Activated CD4-positive, alpha-beta T cell treated with anti-CD3 and anti-CD28 coated beads, Interleukin-2, amount 10 ng/mL, durations not matched to agents 24 days and 14 days (primary cell): ENCODE results near the gene DAP. TPM values are rescaled to one million over a fixed set of nuclear protein-coding genes. Genes with fewer than 3 reads are reported as not detected.
"Not testable (repeated sequence)": the region's sequence is repeated elsewhere in the genome, so short reads cannot be mapped to it uniquely, and the experiment has no call there.

ENCODE experiments used
- DNase-seq: peaks from one replicate; pipeline ENCODE4 v3.0.0; 2022
- H3K27ac Mint-ChIP-seq: one replicate; pipeline ENCODE4 v1.8.0; 2022; ENCODE audit warnings: mild to moderate bottlenecking, mixed read lengths
- H3K27me3 Mint-ChIP-seq: one replicate; pipeline ENCODE4 v1.8.0; 2022; ENCODE audit warnings: mixed read lengths
- H3K36me3 Mint-ChIP-seq: one replicate; pipeline ENCODE4 v1.8.0; 2022; ENCODE audit warnings: low read depth, mild to moderate bottlenecking, mixed read lengths
- H3K4me1 Mint-ChIP-seq: one replicate; pipeline ENCODE4 v1.8.0; 2021; ENCODE audit warnings: mixed read lengths
- H3K4me3 Mint-ChIP-seq: one replicate; pipeline ENCODE4 v1.8.0; 2022; ENCODE audit warnings: mild to moderate bottlenecking, moderate library complexity, mixed read lengths
- H3K9me3 Mint-ChIP-seq: one replicate; pipeline ENCODE4 v1.8.0; 2021; ENCODE audit warnings: mixed read lengths
- intact Hi-C: fragments of 100-400 bp; cut with micrococcal nuclease; formaldehyde crosslinking; loops from one replicate; pipeline ENCODE4 v1.15.1; 2023
- total RNA-seq: library from RNA; stranded (reverse); gene quantifications from 2 replicates; pipeline ENCODE4 v1.2.3, GENCODE V29; 2022

DAP gene
- total RNA-seq, 1 donor from 2014 or later: 54.5 TPM

DNA sequence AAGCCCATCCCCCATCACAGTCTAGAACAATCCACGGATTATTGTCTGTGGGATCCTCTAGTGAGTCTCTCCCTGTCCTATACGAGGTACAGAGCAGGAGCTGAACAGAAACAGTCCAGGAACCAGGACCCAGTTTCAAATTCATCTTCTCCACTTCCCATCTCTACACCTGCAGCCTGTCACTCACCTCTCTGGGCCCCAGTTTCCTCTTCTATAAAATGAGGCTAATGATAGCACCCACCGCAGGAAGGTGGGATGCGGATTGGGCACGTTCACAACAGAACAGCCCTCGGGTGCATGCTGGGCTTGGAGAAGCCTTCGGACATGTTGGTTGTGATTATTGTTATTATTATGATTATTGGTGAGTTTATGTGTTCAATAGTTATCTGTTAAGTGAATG is 118.7 kb downstream of the DAP start:
- H3K27ac Mint-ChIP-seq: no peak overlapping the region
- H3K27me3 Mint-ChIP-seq: no peaks in the 10 kb centered on the region
- DNase-seq: no peak
- peaks cover 4% of the 10 kb centered on the region for H3K9me3 Mint-ChIP-seq
- peaks cover 36% of the 10 kb centered on the region for H3K4me1 Mint-ChIP-seq
- H3K4me3 Mint-ChIP-seq: no peak overlapping the region
- intact Hi-C loops: no loop called here
- H3K36me3 Mint-ChIP-seq: peaks cover 23% of the 10 kb centered on the region

DNA sequence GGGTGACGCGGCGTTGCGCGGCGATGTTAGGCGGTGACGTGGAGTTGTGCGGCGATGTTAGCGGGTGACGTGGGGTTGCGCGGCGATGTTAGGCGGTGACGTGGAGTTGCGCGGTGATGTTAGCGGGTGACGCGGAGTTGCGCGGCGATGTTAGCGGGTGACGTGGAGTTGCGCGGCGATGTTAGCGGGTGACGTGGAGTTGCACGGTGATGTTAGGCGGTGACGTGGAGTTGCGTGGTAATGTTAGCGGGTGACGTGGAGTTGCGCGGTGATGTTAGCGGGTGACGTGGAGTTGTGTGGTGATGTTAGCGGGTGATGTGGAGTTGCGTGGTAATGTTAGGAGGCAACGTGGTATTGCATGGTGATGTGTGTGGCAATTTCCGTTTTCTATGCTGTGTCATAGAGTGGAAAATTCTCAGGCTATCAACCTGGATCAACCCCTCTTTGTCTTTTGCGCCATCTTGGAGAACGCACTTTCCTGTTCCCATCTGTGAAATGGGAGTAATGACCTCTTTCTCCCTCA is 121.1 kb downstream of the DAP start:
- Mint-ChIP-seq H3K4me3 (no peak overlapping the region), H3K9me3 (peaks cover 4% of the 10 kb centered on the region), H3K27ac (no peak overlapping the region), H3K36me3 (peaks cover 27% of the 10 kb centered on the region), H3K27me3 (no peaks in the 10 kb centered on the region), H3K4me1 (peaks cover 47% of the 10 kb centered on the region)
- intact Hi-C loops: no loop called here
- DNase-seq: no peak

DNA sequence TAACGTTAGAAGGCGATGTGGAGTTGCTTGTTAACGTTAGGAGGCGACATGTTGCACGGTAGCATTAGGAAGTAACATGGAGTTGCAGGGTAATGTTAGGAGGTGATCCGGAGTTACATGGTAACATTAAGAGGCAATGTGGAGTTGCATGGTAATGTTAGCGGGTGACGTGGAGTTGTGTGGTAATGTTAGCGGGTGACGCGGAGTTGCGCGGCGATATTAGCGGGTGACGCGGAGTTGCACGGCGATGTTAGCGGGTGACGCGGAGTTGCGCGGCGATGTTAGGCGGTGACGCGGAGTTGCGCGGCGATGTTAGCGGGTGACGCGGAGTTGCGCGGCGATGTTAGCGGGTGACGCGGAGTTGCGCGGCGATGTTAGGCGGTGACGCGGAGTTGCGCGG is 122.3 kb downstream of the DAP start:
- Mint-ChIP-seq H3K4me1 (peaks cover 49% of the 10 kb centered on the region), H3K27ac (peak overlapping the region; percentile 45), H3K36me3 (peaks cover 29% of the 10 kb centered on the region)
- intact Hi-C loops, H3K4me3 Mint-ChIP-seq, H3K9me3 Mint-ChIP-seq, H3K27me3 Mint-ChIP-seq, DNase-seq: not testable (repeated sequence)

DNA sequence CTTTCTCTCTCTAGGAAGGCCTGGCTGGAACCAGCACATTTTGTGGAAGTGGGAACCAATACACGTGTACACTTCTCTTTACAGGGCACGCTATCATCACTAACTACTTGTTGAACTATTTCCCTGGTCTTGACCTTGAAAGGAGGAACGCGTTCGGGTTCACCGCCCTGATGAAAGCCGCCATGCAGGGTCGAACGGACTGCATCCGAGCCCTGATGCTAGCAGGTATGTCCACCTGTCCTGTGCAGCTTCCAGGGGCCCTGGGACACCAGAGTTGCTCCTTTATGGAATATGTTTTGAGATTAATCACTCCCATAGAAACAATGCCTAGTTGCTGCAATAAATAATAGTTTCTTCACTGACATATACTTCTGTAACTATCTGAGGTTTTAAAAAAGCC is 123.1 kb downstream of the DAP start:
- Mint-ChIP-seq H3K4me3 (no peak overlapping the region), H3K9me3 (peaks cover 4% of the 10 kb centered on the region), H3K27ac (no peak overlapping the region), H3K36me3 (peaks cover 31% of the 10 kb centered on the region), H3K27me3 (no peaks in the 10 kb centered on the region), H3K4me1 (peaks cover 53% of the 10 kb centered on the region)
- intact Hi-C loops: no loop called here
- DNase-seq: no peak

- intact Hi-C loops: no loop called here
- H3K36me3 Mint-ChIP-seq: peaks cover 26% of the 10 kb centered on the region
- H3K4me3 Mint-ChIP-seq: peak overlapping the region; percentile 81
- no peaks in the 10 kb centered on the region for H3K27me3 Mint-ChIP-seq
- H3K4me1 Mint-ChIP-seq: peaks cover 59% of the 10 kb centered on the region
- H3K9me3 Mint-ChIP-seq: peaks cover 4% of the 10 kb centered on the region
- H3K27ac Mint-ChIP-seq: peak overlapping the region; percentile 98
- no peak for DNase-seq
Observed at GRCh38 chr5:10636363-10637142, 124.5 kb downstream of the DAP start.

DNA sequence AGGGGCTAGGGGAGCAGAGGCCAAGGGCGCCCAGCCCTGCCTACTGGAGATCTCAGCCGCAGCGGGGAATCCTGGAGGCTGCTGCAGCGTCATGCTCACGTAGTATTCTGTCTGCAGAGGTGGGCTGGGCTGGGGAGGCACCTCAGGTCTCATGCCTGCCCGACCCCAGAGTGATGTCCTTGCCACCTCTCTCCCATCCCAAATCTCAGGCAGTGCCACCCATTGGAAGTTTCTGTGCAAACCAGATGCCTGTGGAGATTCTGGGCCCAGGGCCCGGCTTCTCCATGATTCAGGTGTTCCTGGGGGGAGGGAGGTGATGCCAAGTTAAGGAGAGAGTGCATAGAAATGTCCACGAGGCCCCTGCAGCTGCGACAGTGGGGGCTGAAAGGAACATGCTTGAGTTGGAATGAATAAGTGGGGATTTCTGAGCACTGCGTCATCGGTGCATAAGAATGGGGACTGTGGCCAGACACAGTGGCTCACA is 125.1 kb downstream of the DAP start:
- Mint-ChIP-seq H3K27ac (peak overlapping the region; percentile 98), H3K27me3 (no peaks in the 10 kb centered on the region), H3K36me3 (peaks cover 24% of the 10 kb centered on the region), H3K9me3 (peaks cover 4% of the 10 kb centered on the region), H3K4me3 (peak overlapping the region; percentile 81), H3K4me1 (peaks cover 65% of the 10 kb centered on the region)
- intact Hi-C loops: loop anchor here (1.0 to 2.0 kb wide), 4 partner anchors 9 to 385 kb away; partner anchors contain the start of gene CCT5
- DNase-seq: no peak

- intact Hi-C loops: loop anchor here (1.0 to 2.0 kb wide), 4 partner anchors 10 to 385 kb away; partner anchors contain the start of gene CCT5
- Mint-ChIP-seq H3K27me3 (no peaks in the 10 kb centered on the region), H3K27ac (peak overlapping the region; percentile 98), H3K9me3 (peaks cover 4% of the 10 kb centered on the region), H3K4me1 (peaks cover 71% of the 10 kb centered on the region), H3K4me3 (peak overlapping the region; percentile 81), H3K36me3 (peaks cover 24% of the 10 kb centered on the region)
- DNase-seq: peak; percentile 89
Observed at GRCh38 chr5:10635257-10635866, 125.7 kb downstream of the DAP start.

- Mint-ChIP-seq H3K4me3 (peak overlapping the region; percentile 81), H3K27ac (peak overlapping the region; percentile 98), H3K4me1 (peaks cover 76% of the 10 kb centered on the region), H3K27me3 (no peaks in the 10 kb centered on the region), H3K9me3 (peaks cover 7% of the 10 kb centered on the region), H3K36me3 (peaks cover 24% of the 10 kb centered on the region)
- DNase-seq: no peak
- intact Hi-C loops: loop anchor here (2.0 to 5.0 kb wide), 2 partner anchors 128 to 384 kb away; partner anchors contain the start of genes CCT5 and DAP
Observed at GRCh38 chr5:10634562-10634961, 126.5 kb downstream of the DAP start.

DNA sequence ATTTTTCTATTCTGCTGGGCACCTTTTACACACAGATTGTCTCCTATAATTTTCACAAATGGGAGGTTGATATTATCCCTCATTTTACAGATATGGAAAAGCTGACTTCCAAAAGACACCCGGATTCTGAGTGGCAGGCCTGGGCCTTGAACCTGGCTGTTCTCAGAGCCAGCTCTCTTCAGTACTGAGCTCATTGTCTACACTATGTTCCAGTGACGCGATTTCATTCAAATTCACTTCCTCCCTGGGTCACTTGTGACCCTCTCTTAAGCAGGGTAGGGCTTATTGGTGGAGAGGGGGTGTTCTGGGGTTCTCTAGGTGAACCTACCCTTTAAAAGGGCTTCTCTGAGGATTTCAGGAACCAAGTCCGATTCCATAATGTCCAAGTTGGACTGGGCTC is 127.0 kb downstream of the DAP start:
- Mint-ChIP-seq H3K9me3 (peaks cover 9% of the 10 kb centered on the region), H3K4me3 (peak overlapping the region; percentile 70), H3K36me3 (peaks cover 29% of the 10 kb centered on the region), H3K4me1 (peaks cover 80% of the 10 kb centered on the region), H3K27ac (peak overlapping the region; percentile 98), H3K27me3 (no peaks in the 10 kb centered on the region)
- intact Hi-C loops: loop anchor here (2.0 to 5.0 kb wide), 2 partner anchors 128 to 383 kb away; partner anchors contain the start of genes CCT5 and DAP
- DNase-seq: no peak

DNA sequence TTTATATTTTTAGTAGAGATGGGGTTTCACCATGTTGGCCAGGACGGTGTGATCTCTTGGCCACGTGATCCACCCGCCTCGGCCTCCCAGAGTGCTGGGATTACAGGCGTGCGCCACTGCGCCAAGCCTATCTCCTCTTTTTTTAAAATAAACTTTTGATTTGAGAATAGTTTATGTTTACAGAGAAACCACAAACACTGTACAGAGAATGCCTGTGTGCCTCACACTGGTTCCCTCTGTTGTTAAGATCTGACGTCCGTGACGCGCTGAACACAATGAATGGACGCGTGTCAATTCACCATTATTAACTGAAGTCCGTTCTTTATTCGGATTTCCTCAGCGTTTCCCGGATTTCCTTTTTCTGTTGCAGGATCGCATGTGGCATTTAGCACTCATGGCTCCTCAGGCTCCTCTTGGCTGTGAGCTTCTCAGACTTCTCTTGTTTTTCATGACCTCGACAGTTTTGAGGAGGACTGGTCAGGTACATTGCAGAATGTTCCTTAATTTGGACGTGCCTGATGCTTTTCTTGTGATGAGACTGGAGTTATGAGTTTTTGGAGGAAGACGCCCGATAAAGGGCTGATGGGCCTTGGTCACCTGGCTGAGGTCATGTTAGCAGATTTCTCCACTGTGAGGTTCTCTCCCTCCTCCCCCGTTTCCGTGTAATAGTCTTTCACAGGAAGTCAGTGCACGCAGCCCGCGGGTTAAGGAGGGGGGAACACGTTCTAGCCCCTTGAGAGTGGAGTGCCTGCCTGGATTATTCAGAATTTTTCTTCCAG is 127.6 kb downstream of the DAP start:
- intact Hi-C loops: loop anchor here (2.0 to 5.0 kb wide), 3 partner anchors 129 to 383 kb away; partner anchors contain the start of genes CCT5 and DAP
- peak; percentile 82 for DNase-seq
- Mint-ChIP-seq H3K27me3 (no peaks in the 10 kb centered on the region), H3K4me1 (peaks cover 82% of the 10 kb centered on the region), H3K4me3 (peak overlapping the region; percentile 70), H3K27ac (peak overlapping the region; percentile 98), H3K36me3 (peaks cover 27% of the 10 kb centered on the region), H3K9me3 (peaks cover 7% of the 10 kb centered on the region)

- Mint-ChIP-seq H3K27me3 (no peaks in the 10 kb centered on the region), H3K4me1 (peaks cover 86% of the 10 kb centered on the region), H3K27ac (peak overlapping the region; percentile 86), H3K36me3 (peaks cover 24% of the 10 kb centered on the region), H3K9me3 (peaks cover 5% of the 10 kb centered on the region), H3K4me3 (peak overlapping the region; percentile 62)
- intact Hi-C loops: loop anchor here (1.0 to 5.0 kb wide), 3 partner anchors 68 to 277 kb away; partner anchors contain the start of genes ANKRD33B and DAP
- DNase-seq: peak; percentile 76
Observed at GRCh38 chr5:10632110-10632761, 128.8 kb downstream of the DAP start.

- H3K27ac Mint-ChIP-seq: peak overlapping the region; percentile 86
- no peaks in the 10 kb centered on the region for H3K27me3 Mint-ChIP-seq
- H3K4me1 Mint-ChIP-seq: peaks cover 86% of the 10 kb centered on the region
- H3K4me3 Mint-ChIP-seq: peak overlapping the region; percentile 62
- peaks cover 5% of the 10 kb centered on the region for H3K9me3 Mint-ChIP-seq
- no peak for DNase-seq
- peaks cover 22% of the 10 kb centered on the region for H3K36me3 Mint-ChIP-seq
- intact Hi-C loops: loop anchor here (5.0 kb wide), 1 partner anchor 131 kb away; the partner anchor contains the start of gene DAP
Observed at GRCh38 chr5:10631316-10631996, 129.6 kb downstream of the DAP start.
